GM10266 (cell line): ENCODE data around the gene RTKN2.
"Not testable (repeated sequence)": the region's sequence is repeated elsewhere in the genome, so short reads cannot be mapped to it uniquely, and the experiment has no call there.

Experiments used
- DNase-seq: peaks from one replicate; pipeline ENCODE4 v3.0.0; 2012; ENCODE audit errors: extremely low spot score
- TF ChIP-seq, protein P1 (sequence below): IDR thresholded peaks from 2 replicates; pipeline ENCODE4 v1.5.1; 2012; ENCODE audit warnings: mild to moderate bottlenecking, low read depth; ENCODE audit not compliant: control insufficient read depth, insufficient read depth; ENCODE audit errors: missing control alignments

RTKN2 gene

DNA sequence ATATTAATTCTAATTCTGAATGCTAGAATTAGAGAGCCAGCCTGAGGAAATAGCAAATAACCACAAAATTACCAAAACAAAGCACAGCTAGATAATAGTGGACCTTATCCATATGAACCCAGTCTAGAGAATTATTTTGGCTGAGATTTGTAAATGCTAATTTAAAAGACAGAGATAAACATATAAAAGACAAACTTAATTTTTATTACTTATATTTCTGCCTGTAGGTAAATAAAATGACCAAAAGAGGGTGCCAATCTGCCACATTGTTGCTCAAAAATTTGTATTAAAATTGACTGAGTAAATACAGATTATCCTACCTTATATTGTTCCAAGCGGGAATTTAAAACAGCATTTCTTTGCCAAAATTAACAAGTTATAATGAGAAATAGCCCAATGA, 20.2 kb downstream of the RTKN2 start:
- TF ChIP-seq, protein P1, sequence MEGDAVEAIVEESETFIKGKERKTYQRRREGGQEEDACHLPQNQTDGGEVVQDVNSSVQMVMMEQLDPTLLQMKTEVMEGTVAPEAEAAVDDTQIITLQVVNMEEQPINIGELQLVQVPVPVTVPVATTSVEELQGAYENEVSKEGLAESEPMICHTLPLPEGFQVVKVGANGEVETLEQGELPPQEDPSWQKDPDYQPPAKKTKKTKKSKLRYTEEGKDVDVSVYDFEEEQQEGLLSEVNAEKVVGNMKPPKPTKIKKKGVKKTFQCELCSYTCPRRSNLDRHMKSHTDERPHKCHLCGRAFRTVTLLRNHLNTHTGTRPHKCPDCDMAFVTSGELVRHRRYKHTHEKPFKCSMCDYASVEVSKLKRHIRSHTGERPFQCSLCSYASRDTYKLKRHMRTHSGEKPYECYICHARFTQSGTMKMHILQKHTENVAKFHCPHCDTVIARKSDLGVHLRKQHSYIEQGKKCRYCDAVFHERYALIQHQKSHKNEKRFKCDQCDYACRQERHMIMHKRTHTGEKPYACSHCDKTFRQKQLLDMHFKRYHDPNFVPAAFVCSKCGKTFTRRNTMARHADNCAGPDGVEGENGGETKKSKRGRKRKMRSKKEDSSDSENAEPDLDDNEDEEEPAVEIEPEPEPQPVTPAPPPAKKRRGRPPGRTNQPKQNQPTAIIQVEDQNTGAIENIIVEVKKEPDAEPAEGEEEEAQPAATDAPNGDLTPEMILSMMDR = peak; percentile 10
- no peak for DNase-seq

GRCh38 chr10:62244785-62245467, 23.7 kb downstream of the RTKN2 start:
- TF ChIP-seq, protein P1 = peak; percentile 69
- DNase-seq = peak; percentile 27

GRCh38 chr10:62244088-62244487, 24.6 kb downstream of the RTKN2 start:
- DNase-seq = no peak
- TF ChIP-seq, protein P1 = no peak

- TF ChIP-seq, protein P1 = no peak
- no peak for DNase-seq
These were observed 25.0 kb downstream of the RTKN2 start for GRCh38 chr10:62243647-62243997.

- DNase-seq = peak; percentile 17
These were observed 25.5 kb downstream of the RTKN2 start for GRCh38 chr10:62242965-62243646.

GRCh38 chr10:62241521-62241920, 27.1 kb downstream of the RTKN2 start:
- DNase-seq = not testable (repeated sequence)

- TF ChIP-seq, protein P1 = no peak
- no peak for DNase-seq
These were observed 28.6 kb downstream of the RTKN2 start for GRCh38 chr10:62239994-62240393.

DNA sequence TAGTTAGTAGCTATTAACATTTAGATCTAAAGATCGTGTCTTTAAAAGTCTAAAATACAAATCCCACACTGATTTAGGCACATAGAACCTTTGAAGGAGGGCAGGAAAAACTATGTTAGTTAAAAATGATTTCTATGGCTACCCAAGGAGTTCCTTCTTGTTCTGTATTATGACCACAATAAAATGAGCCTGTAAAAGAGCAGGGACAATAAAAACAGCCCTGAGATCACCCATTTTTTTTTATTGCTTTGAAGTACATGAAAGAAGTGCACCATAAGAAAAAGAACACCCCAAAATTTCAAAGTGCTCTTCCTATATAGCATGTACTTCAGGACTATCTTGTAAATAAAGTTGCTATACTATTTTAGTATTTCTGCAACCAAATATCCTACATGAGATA, 29.8 kb downstream of the RTKN2 start:
- DNase-seq = no peak
- TF ChIP-seq, protein P1 = no peak
